HG03469 (cell line): Measurements from ENCODE around the gene GPSM1.

Experiments used
- ATAC-seq: cut with Tn5 transposase; IDR thresholded peaks from one replicate; pipeline ENCODE4 v1.9.1; 2021; ENCODE audit warnings: mild to moderate bottlenecking, moderate library complexity, moderate number of reproducible peaks; ENCODE audit not compliant: unreplicated experiment

The GPSM1 gene

DNA sequence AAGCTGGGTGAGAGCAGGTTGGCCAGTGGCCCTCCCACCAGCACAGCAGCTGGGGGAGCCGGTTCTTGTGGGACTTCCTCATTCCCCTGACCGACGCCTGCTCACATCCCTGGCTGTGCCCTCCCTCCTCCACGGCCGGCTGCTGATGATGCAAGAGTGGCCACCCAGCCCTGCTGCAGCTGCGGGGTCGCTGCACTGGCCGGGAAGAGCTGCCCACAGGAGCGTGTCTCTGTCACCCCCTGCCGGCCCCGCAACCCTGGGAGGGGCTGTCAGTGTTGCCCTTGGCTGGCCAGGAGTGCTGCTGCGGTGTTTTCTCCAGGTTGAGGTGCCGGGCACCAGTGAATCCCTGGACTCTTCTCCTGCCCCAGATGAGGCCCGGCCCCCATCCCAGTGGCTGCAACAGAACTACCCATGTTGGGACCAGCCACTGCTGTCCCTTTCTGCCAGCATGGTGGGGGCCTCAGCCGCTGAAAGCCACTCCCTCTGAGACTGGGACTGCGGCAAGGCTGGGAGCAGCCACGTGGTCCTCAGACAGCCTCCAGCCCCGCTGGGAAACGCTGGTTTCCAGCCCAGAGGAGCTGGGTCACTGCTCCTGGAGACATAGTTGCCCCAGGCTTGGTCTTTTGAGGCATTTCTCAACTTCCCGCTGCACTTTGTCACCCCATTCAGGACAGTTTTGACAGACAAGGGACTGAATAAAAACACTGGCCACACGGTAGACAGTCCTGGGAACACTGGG is 45.4 kb downstream of the GPSM1 start:
- ATAC-seq = no peak

DNA sequence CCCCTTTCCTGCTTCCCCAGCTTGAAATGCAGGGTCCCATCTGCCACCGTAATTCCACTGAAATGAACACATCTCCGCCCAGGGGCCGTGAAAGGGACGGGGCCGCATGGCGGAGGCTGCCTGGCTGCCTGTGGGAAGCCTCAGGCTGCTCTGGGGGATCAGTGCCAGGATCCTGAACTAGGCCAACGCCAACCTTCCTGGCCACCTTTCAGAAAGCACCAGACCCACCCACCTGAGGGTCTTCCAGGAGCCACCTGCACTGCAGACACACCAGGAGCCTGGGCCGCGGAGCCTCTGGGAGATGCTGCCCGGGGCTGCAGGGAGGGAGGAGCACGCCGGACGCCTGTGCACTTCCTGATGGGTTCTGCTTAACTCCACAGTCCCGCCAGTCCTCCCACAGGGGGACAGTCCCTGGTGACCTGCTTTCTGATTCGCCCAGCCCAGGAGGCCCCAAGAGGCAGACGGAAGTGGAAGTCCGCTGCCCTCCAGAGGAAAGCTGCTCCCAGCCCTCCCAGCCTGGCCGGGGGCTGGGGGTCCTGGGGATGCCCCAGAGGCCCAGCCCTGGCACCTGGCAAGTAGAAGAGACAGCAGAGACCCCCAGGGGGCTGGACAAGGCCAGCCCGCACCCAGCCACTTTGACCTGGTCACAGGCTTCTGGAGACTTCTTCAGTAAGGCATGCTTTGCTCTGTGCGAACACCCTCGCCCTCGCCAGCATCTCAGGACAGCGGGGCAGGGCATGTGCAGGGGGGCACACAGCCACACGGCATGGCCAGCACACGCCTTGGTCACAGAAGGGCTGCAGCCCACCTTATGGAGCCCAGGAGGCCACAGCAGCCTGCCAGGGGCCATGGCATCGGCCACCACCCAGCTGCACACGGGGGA is 46.2 kb downstream of the GPSM1 start, which contains the start of gene CARD9:
CARD9 (minus strand) TSS at position 370 of the 883 bp plus-strand sequence. CDS start 1,591 bp downstream, outside the sequence.
- ATAC-seq = no peak

GRCh38 chr9:136374183-136374575 is 46.8 kb downstream of the GPSM1 start:
- no peak for ATAC-seq

DNA sequence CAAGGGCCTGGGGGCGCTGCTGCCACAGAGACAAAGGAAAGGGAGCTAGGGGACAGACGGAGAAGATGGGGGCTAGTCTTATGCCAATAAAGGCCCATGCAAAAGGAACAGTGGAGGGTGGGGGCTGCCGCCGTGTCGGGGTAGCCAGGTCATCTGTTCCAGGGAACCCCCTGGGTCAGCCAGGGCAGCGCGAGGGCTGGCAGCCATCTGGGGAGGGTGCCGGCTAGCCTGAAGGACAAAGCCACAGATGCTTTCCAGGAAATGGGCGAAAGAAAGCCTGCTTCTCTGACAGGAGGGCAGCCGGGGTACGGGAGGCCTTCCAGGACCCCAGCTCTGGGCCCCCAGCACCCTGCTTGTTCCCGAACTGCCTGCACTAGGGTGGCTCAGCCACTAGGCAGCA is 47.8 kb downstream of the GPSM1 start:
- no peak for ATAC-seq

DNA sequence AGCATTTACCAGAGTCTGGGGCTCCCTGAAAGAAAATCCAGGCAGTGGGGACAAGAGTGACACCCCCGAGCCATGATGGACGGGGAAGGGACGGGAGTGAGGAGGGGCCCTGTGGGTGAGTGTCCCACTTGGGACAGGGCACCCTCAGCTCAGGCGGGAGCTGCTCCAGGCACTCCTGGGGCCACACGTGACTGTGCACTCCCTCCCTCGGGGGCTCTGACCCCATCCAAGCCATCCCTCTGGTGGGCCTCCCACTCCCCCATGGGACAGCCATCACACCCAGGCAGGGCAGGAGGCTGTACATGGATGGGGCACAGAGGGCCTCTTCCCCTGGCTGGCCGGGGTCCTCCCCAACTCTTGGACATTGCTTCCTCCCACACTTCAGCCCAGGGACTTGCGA is 49.1 kb downstream of the GPSM1 start:
- ATAC-seq = no peak

GRCh38 chr9:136377341-136378169 is 50.2 kb downstream of the GPSM1 start:
- ATAC-seq = no peak

DNA sequence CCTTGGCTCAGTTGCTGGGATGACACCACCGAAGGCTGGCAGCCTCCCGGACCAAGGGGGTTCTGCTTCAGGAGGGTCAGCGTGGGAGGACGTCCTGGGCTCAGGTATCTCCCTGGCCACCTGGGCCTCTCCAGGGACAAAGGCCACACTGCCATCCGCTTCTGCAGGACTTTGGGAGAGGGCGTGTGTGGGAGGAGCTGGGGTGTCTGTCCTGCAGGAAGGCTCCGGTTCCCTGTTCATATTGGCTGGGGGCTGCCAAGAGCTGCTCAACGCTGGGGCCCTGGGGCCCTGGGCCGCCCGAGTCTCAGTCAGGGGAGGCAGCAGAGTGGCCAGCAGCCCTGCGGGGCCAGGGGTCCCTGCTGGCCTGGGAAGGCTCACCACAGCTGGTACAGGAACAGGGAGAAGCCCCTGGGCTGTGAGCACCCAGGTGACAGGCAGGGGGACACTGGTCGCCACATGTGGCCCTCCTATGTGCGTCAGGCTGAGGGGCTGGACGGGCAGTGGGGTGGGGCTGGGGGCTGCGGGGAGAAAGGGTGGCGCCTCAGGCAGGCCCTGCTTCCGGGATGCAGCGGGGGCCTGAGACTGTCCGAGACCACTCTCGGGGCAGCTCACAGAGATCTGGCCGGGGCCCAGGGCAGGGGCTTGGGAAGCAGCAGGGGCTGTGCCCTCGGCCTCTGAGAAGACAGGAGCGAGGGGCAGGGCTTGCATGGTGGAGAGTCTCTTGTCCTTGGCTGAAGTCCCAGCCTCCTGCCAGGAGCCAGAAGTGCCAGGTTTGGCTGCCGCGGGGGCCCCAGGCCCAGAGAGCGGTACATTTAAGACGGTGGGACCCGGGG is 51.0 kb downstream of the GPSM1 start:
- ATAC-seq = no peak

- no peak for ATAC-seq
Measured at GRCh38 chr9:136379003-136379287, 51.6 kb downstream of the GPSM1 start.

DNA sequence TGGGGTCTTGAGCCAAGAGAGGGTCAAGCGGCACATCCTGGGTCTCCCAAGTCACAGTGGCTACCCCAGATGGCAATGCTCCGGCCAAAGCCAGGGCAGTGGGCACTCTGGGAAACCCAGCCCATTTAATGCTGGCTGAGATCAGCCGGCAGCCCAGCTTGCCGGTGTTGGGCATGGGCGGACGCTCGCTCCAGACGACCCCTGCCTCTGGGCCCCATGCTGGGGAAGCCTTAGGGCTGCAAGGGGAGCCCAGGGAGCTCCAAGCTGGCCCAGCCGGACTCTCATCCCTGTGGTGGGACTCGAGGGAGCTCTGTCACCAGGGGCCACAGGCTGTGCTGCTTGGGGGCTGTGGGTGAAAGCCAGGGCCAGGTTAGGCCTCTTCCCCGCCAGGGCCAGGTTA is 52.1 kb downstream of the GPSM1 start:
- ATAC-seq = no peak

DNA sequence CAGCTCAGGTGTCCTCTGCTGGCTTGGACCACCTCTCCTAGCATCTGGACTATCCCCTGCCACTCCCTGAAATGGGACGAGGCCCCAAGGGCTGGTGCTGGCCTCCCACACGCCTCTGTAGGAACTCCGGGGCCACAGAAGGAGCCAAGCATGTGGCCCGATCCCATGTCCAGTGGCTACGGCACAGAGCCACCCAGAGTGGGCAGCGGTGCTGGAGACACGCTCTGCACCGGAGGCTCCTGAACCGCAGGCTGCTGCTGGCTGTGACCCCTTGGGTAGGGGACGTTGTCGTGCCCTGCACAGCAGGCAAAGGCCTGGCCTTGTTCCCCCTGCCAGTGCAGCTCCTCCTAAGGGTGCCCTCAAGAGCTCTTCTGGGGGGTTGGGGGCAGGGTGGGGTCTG is 52.6 kb downstream of the GPSM1 start:
- no peak for ATAC-seq

DNA sequence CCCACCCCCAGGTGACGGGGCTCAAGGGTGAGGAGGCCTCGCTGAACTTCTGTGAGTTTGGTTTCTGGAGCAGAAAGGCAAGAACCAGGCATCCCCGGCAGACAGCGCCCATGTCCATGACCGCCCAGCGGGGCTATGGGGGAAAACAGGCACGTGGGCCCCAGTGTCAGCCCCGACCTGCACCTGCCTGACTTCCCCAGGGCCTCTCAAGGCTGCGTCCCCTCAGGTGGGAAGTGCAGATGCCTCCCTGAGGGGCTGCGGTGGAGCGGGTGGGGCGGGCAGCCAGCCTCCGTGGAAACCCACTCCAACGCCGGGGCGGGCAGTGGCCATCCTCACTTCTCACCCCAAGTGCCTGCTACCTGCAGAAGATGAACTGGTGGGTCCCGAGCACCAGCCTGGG is 53.0 kb downstream of the GPSM1 start:
- ATAC-seq = no peak

DNA sequence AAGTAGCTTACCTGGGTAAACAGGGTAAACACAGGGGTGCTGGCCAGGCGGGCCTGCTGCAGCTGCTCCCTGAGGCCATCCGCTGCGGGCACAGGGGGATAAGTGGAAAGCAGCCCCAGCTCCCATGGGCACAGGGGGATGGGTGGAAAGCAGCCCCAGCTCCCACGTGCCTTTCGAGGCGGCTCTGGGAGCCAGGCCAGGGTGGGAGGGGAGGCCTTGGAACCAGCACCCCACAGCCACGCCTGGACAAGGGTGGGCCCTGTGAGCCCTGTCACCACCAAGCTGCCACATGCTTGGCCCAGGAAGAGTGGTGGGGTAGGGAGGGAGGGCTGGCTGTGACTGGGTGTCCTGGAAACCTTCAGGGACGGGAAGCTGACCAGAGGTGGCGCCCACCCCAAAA is 54.0 kb downstream of the GPSM1 start:
- ATAC-seq = no peak

DNA sequence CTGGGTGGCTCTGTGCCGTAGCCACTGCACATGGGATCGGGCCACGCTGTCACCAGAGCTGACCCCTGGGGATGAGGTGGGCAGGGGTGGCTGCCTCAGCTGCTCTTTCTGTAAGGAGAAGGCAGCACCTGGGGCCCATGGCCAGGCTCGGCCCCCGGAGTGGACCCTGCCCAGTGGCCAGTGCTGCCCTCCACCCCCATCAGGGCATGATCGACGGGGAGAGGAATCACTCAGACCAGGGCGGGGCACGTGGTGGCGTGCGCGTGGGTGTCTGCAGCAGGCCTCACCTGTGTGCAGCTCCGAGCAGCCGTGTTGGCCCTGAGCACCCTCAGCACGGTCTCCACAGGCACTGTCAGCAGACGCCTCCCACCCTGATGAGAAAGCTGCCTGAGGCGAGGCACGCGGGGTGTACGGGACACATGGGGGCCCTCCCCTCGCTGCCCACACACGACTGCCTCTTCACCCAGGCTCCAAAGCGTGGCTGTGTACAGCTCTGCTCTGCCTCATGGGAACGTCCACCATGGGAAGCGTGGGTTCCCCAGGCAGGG is 54.7 kb downstream of the GPSM1 start:
- ATAC-seq = no peak

GRCh38 chr9:136383436-136383835 is 56.1 kb downstream of the GPSM1 start:
- ATAC-seq = no peak

DNA sequence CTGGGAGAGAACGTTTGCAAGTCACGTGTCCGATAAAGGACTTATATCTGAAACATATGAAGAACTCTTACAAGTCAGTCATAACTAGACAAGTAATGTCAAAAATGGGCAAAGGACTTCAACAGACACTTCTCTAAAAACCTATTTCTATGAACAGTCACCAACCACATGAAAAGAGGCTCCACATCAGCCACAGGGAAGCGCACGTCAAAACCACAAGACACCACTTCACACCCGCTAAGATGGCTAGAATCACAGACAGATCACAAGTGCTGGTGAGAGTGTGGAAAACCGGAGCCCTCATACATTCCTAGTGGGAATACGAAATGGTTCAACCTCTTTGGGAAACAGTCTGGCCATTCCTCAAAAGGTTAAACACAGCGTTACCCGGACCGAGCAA is 57.7 kb downstream of the GPSM1 start:
- no peak for ATAC-seq

GRCh38 chr9:136386018-136386417 is 58.7 kb downstream of the GPSM1 start:
- no peak for ATAC-seq

DNA sequence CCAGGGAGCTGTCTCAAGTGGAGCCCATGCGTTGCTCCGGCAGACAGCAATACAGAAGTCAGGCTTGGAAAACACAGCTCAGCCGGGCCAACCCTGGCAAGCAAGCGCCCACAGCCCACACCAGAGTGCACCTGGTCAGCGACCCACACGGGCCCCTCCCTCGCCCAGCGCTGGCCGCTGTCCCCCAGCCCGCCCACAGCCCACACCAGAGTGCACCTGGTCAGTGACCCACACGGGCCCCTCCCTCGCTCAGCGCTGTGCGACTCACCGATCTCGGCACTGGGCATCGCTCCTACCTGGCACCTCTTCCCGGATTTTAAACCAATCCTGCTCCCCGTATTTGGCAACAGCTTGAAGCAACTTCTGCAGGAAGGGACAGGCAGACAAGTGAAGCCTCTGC is 59.9 kb downstream of the GPSM1 start:
- ATAC-seq = no peak

- ATAC-seq = no peak
Measured at GRCh38 chr9:136389396-136389795, 62.1 kb downstream of the GPSM1 start.

DNA sequence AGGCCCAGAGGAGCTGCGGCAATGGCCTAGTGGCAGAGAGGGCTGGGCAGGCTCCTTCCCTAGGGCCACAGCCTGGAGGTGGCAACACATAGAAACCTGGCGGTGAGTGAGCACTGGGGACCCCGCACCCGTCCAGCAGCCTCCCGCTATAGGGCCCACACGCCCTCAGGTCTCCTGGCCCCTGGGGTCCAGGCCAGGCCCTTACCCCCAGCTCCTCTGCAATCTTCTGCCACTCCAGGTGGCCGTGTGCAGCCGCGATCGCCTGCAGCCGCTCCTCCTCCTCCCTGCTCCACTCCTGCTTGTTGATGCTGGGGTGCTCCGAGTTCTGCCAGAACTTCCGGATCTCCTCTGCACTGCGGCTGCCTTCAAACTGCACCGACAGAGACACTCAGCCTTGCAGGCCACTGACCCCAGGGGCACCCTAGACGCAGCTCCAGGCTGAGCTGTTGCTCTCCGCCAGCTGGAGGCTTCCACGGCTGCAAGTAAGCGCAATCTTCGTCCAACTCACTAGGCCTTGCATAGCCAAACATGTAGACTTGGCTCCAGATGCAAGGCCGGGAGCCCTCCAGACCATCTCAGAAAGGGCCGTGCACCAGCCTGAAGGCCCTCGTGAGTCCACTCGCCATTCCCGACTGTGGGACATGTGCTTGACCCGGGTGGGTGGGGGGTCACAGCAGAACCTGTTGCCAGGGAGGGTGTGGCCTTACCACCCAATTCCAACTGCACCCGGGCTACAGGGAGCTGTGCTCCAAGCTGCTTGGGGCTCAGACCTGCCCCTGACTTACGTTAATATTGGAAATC is 64.6 kb downstream of the GPSM1 start:
- no peak for ATAC-seq
